ENCODE results near the gene EGF.

GRCh38 chr4:109976189-109976588 is 63.5 kb downstream of the EGF start:
- TF ChIP-seq CTCF (IDR thresholded peaks at IDR 0.05 in 8 of 11, conservative IDR thresholded peaks at IDR 0.05 in 3 of 11), result no peak
- no peak for TF ChIP-seq POLR2A (IDR thresholded peaks at IDR 0.05)
- no peak for TF ChIP-seq POLR2AphosphoS5 (IDR thresholded peaks at IDR 0.05)
